Activated T-helper 9 cell treated with anti-CD3 and anti-CD28 coated beads, Interleukin-2, amount 50 U/mL, for 16 hours (primary cell): Measurements from ENCODE around the gene RSPH3.

Experiments
- DNase-seq: peaks from one replicate; pipeline ENCODE4 v3.0.0-alpha.2; 2020; ENCODE audit warnings: low read depth

Gene RSPH3

GRCh38 chr6:158933079-158933595 lies 66.9 kb downstream of the RSPH3 start:
- DNase-seq = no peak

- no peak for DNase-seq
These were observed 71.9 kb downstream of the RSPH3 start for GRCh38 chr6:158928068-158928467.

- DNase-seq = no peak
These were observed 73.6 kb downstream of the RSPH3 start for GRCh38 chr6:158926414-158926813.

- no peak for DNase-seq
These were observed 75.2 kb downstream of the RSPH3 start for GRCh38 chr6:158924499-158925455.

GRCh38 chr6:158923805-158924498 lies 76.0 kb downstream of the RSPH3 start:
- no peak for DNase-seq
